Bronchial epithelial cell (primary cell): Measurements from ENCODE around the gene CES3. TPM values are rescaled to one million over a fixed set of nuclear protein-coding genes. Genes with fewer than 3 reads are reported as not detected.

Experiments used
- DNase-seq: peaks from one replicate; pipeline ENCODE4 v3.0.0-alpha.2; 2010; ENCODE audit warnings: low read depth
- FAIRE-seq: peaks from 2 replicates; lab custom pipeline; 2011; peaks lifted over from hg19 to GRCh38; lab: Jason Lieb, UNC
- H3K27me3 ChIP-seq: 2 replicates; pipeline ENCODE4 v1.5.1; 2011; ENCODE audit warnings: low read length; ENCODE audit not compliant: control insufficient read depth, insufficient read depth
- H3K36me3 ChIP-seq: 2 replicates; pipeline ENCODE4 v1.5.1; 2011; ENCODE audit warnings: low read length; ENCODE audit not compliant: control insufficient read depth, insufficient read depth
- H3K4me3 ChIP-seq: 2 replicates; pipeline ENCODE4 v1.5.1; 2011; ENCODE audit warnings: mild to moderate bottlenecking, low read depth, low read length, control low read depth
- total RNA-seq: library from RNA; depleted of rRNA; stranded (reverse); fragments of >200 nt; gene quantifications from 2 replicates; pipeline ENCODE4 v1.2.1, GENCODE V29; 2014
- TF ChIP-seq, protein P1 (sequence below): IDR thresholded peaks from 2 replicates; pipeline ENCODE4 v1.5.1; 2011; ENCODE audit warnings: mild to moderate bottlenecking, moderate library complexity, low read length, control low read depth, inconsistent platforms; ENCODE audit not compliant: insufficient read depth, severe bottlenecking

The CES3 gene
- total RNA-seq, 1 donor from 2014 or later, result 1.6 TPM

DNA sequence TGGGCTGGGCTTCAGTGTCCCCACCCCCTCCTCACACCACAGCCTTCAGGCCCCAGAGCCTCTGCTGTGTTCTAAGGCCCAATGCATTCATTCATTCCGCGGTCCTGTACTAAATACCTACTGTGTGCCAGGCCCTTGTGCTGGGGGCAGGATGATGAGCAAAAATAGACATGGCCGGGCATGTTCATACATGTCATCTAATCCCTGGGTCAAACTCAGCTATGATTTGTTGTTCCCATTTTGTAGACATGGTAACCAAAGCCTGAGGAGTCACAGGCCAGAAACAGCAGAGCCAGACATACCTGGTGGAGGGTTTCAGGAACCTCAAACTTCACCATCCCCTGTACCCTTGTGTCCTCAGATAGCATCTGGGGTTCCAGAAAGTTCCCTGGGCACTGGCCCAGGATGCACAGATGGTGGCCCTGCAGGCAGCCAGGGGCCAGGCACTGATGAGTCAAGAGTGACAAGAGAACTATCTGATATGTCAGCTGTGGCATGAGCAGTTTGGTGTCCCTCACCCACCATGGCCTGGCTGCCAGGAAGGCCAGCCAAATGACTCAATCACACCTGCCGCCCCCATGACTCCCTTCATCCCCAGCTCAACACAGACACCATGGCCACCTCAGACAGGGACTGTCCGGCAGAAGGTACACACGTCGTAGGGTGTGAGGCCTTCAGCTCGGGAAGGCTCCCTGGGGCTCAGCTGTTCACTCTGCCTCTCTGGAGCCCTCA, 33.0 kb upstream of the CES3 start:
- FAIRE-seq (no peak), DNase-seq (peak; percentile 76)
- Histone ChIP-seq H3K4me3 (no peak overlapping the region), H3K36me3 (peaks cover 3% of the 10 kb centered on the region), H3K27me3 (no peaks in the 10 kb centered on the region)
- TF ChIP-seq, protein P1, sequence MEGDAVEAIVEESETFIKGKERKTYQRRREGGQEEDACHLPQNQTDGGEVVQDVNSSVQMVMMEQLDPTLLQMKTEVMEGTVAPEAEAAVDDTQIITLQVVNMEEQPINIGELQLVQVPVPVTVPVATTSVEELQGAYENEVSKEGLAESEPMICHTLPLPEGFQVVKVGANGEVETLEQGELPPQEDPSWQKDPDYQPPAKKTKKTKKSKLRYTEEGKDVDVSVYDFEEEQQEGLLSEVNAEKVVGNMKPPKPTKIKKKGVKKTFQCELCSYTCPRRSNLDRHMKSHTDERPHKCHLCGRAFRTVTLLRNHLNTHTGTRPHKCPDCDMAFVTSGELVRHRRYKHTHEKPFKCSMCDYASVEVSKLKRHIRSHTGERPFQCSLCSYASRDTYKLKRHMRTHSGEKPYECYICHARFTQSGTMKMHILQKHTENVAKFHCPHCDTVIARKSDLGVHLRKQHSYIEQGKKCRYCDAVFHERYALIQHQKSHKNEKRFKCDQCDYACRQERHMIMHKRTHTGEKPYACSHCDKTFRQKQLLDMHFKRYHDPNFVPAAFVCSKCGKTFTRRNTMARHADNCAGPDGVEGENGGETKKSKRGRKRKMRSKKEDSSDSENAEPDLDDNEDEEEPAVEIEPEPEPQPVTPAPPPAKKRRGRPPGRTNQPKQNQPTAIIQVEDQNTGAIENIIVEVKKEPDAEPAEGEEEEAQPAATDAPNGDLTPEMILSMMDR, result no peak

DNA sequence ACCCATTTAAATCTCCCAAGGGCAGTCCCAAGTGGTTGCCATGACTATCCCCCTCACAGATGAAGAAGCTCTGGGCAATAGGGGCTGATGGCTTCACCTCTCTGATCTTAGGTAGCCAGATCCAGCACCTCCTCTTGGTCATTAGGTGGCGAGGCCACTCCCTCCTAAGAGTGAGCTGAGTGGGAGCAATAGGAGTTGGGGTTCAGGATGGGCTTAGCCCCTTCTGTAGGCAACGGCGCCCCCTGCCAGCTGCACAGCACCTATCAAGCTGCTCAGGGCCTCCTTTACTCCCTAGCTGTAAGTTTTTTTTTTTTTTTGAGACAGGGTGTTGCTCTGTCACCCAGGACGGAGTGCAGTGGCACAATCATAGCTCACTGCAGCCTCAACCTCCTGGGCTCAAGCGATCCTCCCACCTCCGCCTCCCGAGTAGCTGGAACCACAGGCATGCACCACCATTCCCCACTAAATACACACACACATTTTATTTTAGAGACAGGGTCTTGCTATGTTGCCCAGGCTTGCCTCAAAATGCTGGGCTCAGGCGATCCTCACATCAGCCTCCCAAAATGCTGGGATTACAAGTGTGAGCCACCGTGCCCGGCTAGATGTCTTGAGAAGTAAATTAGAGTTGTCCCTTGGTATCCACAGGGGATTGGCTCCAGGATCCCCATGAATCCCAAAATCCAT, 32.2 kb upstream of the CES3 start:
- DNase-seq (no peak), FAIRE-seq (no peak)
- TF ChIP-seq, protein P1, result peak; percentile 52
- H3K4me3 ChIP-seq, result no peak overlapping the region
- no peaks in the 10 kb centered on the region for H3K27me3 ChIP-seq
- H3K36me3 ChIP-seq, result peaks cover 3% of the 10 kb centered on the region

DNA sequence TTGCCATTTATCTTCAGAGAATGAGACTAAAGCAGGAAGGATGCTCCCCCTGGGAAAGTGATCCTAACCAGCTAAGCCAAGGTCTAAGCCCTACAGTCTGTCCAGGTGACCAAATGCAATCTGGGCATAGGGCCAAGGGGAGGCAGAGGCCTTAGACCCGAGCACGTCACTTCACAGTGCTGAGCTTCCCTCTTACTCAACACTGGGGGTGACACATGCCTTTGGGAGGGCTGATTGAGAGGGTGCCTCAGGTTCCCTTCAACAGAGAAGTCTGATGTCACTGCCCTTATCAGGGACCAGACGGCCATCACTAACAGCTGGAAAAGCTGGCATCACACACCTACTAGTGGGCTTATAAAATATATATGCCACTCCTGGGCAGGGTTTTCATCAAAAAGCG, 30.9 kb upstream of the CES3 start:
- Histone ChIP-seq H3K27me3 (no peaks in the 10 kb centered on the region), H3K4me3 (no peak overlapping the region), H3K36me3 (peaks cover 3% of the 10 kb centered on the region)
- no peak for FAIRE-seq
- TF ChIP-seq, protein P1, result no peak
- DNase-seq, result peak; percentile 85

DNA sequence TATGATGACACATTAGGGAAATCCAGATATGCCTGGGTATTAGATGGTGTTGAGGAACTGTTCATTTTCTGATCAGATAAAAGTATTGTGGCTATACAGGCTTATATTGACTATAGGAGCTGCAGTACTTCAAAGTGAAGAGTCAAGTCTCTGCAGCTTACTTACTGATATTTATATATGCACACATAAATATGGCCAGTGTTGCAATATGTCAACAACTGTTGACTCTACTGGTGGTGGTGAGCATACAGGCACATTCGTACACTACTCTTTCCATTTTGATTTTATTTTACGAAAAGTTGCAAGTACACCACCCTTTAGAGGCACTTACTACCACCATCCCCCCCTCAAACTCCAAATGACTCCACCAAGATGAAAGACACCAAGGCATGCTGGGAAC, 29.4 kb upstream of the CES3 start:
- peaks cover 3% of the 10 kb centered on the region for H3K36me3 ChIP-seq
- DNase-seq (no peak), FAIRE-seq (no peak)
- TF ChIP-seq, protein P1, result no peak
- no peak overlapping the region for H3K4me3 ChIP-seq
- no peaks in the 10 kb centered on the region for H3K27me3 ChIP-seq

DNA sequence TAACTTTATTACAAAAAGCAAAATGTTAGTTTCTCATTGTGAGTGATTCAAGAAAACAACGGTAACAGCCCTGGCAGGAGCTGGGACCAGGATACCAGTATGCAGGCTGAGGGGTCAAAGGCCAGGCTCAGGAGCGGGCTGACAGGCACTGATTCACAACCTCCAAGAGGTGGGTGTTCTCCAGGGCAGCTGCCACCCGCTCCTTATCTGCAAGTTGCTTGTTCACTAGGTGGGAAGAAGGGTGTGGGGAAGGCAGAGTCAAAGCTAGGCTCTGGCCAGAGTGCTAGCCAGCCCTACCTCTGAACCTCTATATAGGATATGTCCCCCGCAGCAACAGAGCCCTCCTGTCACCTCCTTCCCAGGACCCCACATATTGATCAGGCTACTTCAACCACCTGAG, 29.0 kb upstream of the CES3 start:
- Histone ChIP-seq H3K4me3 (no peak overlapping the region), H3K36me3 (peaks cover 3% of the 10 kb centered on the region), H3K27me3 (no peaks in the 10 kb centered on the region)
- TF ChIP-seq, protein P1, result no peak
- FAIRE-seq (no peak), DNase-seq (no peak)

DNA sequence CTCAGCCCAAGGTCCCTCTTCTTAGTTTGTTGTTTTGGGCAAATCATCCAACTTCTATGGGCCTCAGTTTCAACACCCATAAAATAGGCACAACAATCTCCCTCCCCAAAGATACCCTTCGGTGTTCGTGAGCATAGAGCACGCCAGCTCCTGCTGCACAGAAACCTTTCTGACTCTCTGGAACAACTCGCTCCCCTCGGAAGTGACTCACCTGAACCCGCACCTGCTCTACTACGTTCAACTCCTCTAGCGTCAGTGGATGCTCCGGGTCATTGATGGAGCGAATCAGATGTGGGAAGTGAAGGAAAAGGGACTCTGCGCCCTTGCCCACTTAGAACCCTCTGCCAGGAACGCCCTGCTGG, 27.3 kb upstream of the CES3 start:
- DNase-seq (peak; percentile 62), FAIRE-seq (no peak)
- no peaks in the 10 kb centered on the region for H3K27me3 ChIP-seq

More for the DNA sequence above, 27.3 kb upstream of the CES3 start:
- Histone ChIP-seq H3K4me3 (peak overlapping the region; percentile 95), H3K36me3 (peaks cover 12% of the 10 kb centered on the region)
- TF ChIP-seq, protein P1, result no peak
